DOHH2 (cell line): ENCODE data around the gene PGM2L1.

Source experiments
- EZH2phosphoT487 ChIP-seq: fragments of 200-600 bp; sonication (generic); IDR thresholded peaks from 2 replicates; pipeline ENCODE4 v1.6.1; 2017; ENCODE audit warnings: borderline replicate concordance, mild to moderate bottlenecking, antibody characterized with exemption, low read length, moderate library complexity, mixed read lengths
- TF ChIP-seq, protein P1 (sequence below): fragments of 200-600 bp; sonication (generic); IDR thresholded peaks from one replicate; pipeline ENCODE4 v1.5.1; 2014; ENCODE audit warnings: antibody characterized with exemption, mild to moderate bottlenecking, low read depth, low read length; ENCODE audit not compliant: poor library complexity, severe bottlenecking

DNA sequence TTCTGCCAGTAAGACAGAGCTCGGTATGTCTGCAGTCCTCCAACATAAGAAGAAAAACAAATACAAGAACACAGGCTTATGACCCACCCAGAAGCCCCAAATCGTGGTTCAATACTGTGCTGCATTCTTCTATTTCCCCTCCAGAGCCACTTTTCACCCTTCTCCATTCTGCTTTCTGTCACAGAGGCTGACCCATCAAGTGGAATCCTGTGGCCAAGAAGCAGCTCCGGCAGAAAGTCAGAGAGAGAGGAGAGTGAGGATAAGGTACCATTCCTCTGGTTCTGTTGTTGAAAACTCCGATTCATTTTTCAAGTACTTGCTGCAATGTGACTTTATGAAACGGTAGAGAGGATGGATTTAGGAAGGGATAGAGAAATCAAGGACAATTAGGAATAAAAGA is 30.4 kb downstream of the PGM2L1 start:
- TF ChIP-seq, protein P1, sequence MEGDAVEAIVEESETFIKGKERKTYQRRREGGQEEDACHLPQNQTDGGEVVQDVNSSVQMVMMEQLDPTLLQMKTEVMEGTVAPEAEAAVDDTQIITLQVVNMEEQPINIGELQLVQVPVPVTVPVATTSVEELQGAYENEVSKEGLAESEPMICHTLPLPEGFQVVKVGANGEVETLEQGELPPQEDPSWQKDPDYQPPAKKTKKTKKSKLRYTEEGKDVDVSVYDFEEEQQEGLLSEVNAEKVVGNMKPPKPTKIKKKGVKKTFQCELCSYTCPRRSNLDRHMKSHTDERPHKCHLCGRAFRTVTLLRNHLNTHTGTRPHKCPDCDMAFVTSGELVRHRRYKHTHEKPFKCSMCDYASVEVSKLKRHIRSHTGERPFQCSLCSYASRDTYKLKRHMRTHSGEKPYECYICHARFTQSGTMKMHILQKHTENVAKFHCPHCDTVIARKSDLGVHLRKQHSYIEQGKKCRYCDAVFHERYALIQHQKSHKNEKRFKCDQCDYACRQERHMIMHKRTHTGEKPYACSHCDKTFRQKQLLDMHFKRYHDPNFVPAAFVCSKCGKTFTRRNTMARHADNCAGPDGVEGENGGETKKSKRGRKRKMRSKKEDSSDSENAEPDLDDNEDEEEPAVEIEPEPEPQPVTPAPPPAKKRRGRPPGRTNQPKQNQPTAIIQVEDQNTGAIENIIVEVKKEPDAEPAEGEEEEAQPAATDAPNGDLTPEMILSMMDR: no peak
- TF ChIP-seq EZH2phosphoT487: no peak
